Upper lobe of right lung (tissue), 1 donor: ENCODE measurements around the gene RAI14. TPM values are rescaled to one million over a fixed set of nuclear protein-coding genes. Genes with fewer than 3 reads are reported as not detected.

Experiments used
- ATAC-seq: fragments of 200-7000 bp; cut with Tn5 transposase; one replicate; pipeline ENCODE4 v1.9.1; 2020; ENCODE audit warnings: mild to moderate bottlenecking, moderate library complexity
- DNase-seq: peaks from one replicate; pipeline ENCODE4 v3.0.0-alpha.2; 2020
- H3K27ac ChIP-seq: fragments of 200-600 bp; one replicate; pipeline ENCODE4 v1.8.0; 2022
- H3K27me3 ChIP-seq: fragments of 200-600 bp; one replicate; pipeline ENCODE4 v1.8.0; 2022; ENCODE audit warnings: mild to moderate bottlenecking
- H3K36me3 ChIP-seq: fragments of 200-600 bp; one replicate; pipeline ENCODE4 v1.8.0; 2022
- H3K4me1 ChIP-seq: fragments of 200-600 bp; one replicate; pipeline ENCODE4 v1.8.0; 2022
- H3K4me3 ChIP-seq: fragments of 200-600 bp; one replicate; pipeline ENCODE4 v1.8.0; 2022; ENCODE audit warnings: mild to moderate bottlenecking
- H3K9me3 ChIP-seq: fragments of 200-600 bp; one replicate; pipeline ENCODE4 v1.8.0; 2022
- CTCF ChIP-seq: fragments of 200-600 bp; IDR thresholded peaks from one replicate; pipeline ENCODE4 v1.8.0; 2022; ENCODE audit warnings: antibody characterized with exemption
- intact Hi-C: fragments of 100-400 bp; cut with DNase I; formaldehyde crosslinking; loops from one replicate; pipeline ENCODE4 v1.11.0; 2022
- total RNA-seq: library from RNA; stranded (reverse); fragmentation: NEBNext Ultra II Directional; extraction: Animal tissue kit (Norgen Biotek cat#: 25700); gene quantifications from one replicate; pipeline ENCODE4 v1.2.1, GENCODE V29; 2021
- donor health status: DM: no; HTN: yes; CAD: no; lungs with severe emphysema.

RAI14 gene
- total RNA-seq, 1 donor from 2014 or later: 79.6 TPM

- H3K4me3 ChIP-seq: no peak overlapping the region
- TF ChIP-seq CTCF: no peak
- H3K27ac ChIP-seq: no peak overlapping the region
- DNase-seq: no peak
- peaks cover 9% of the 10 kb centered on the region for H3K4me1 ChIP-seq
- H3K36me3 ChIP-seq: no peaks in the 10 kb centered on the region
- H3K9me3 ChIP-seq: no peaks in the 10 kb centered on the region
- intact Hi-C loops: no loop called here
- ATAC-seq: no peak
- no peaks in the 10 kb centered on the region for H3K27me3 ChIP-seq
Observed at GRCh38 chr5:34765662-34766061, 109.5 kb downstream of the RAI14 start.

GRCh38 chr5:34767180-34767579 is 111.1 kb downstream of the RAI14 start:
- no peak overlapping the region for H3K27ac ChIP-seq
- intact Hi-C loops: no loop called here
- no peaks in the 10 kb centered on the region for H3K36me3 ChIP-seq
- H3K4me1 ChIP-seq: peaks cover 14% of the 10 kb centered on the region
- no peaks in the 10 kb centered on the region for H3K9me3 ChIP-seq
- no peak overlapping the region for H3K4me3 ChIP-seq
- TF ChIP-seq CTCF: no peak
- ATAC-seq: no peak
- DNase-seq: no peak
- no peaks in the 10 kb centered on the region for H3K27me3 ChIP-seq

GRCh38 chr5:34770486-34770885 is 114.4 kb downstream of the RAI14 start:
- intact Hi-C loops: no loop called here
- Histone ChIP-seq H3K27ac (no peak overlapping the region), H3K4me1 (peaks cover 17% of the 10 kb centered on the region), H3K4me3 (no peak overlapping the region), H3K27me3 (no peaks in the 10 kb centered on the region), H3K9me3 (no peaks in the 10 kb centered on the region), H3K36me3 (no peaks in the 10 kb centered on the region)
- DNase-seq (no peak), ATAC-seq (no peak)
- no peak for TF ChIP-seq CTCF

DNA sequence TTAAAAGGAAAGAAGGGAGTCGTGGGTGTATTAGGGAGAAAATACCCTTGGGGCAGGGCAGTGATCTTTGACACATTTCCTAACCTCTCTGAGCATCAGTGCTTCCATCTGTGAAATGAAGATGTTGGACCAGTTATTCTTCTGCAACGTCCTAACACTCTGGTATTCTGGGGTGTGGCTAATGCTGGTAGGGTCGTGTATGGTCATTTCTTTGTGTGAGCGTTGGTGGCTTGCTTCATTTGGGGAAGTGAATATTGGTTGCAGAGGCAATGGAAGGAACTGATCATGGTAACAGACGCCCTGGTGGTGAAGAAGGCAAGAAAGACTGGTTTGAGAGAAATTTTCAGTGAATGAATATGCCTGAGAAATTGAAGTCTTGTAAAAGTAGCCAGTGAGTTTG is 114.9 kb downstream of the RAI14 start:
- no peak for TF ChIP-seq CTCF
- no peaks in the 10 kb centered on the region for H3K36me3 ChIP-seq
- DNase-seq (no peak), ATAC-seq (peak; percentile 30)
- no peaks in the 10 kb centered on the region for H3K9me3 ChIP-seq
- peaks cover 17% of the 10 kb centered on the region for H3K4me1 ChIP-seq
- no peak overlapping the region for H3K27ac ChIP-seq
- H3K4me3 ChIP-seq: no peak overlapping the region
- no peaks in the 10 kb centered on the region for H3K27me3 ChIP-seq
- intact Hi-C loops: no loop called here

- no peak overlapping the region for H3K27ac ChIP-seq
- intact Hi-C loops: no loop called here
Observed at GRCh38 chr5:34772267-34773098, 116.4 kb downstream of the RAI14 start.

More at GRCh38 chr5:34772267-34773098, 116.4 kb downstream of the RAI14 start:
- ATAC-seq (no peak), DNase-seq (no peak)
- no peaks in the 10 kb centered on the region for H3K27me3 ChIP-seq
- H3K4me1 ChIP-seq: peaks cover 17% of the 10 kb centered on the region
- H3K36me3 ChIP-seq: no peaks in the 10 kb centered on the region
- H3K9me3 ChIP-seq: no peaks in the 10 kb centered on the region
- TF ChIP-seq CTCF: no peak
- H3K4me3 ChIP-seq: no peak overlapping the region
